Heart left ventricle (tissue), 16 donors: ENCODE data around the gene URGCP. TPM values are rescaled to one million over a fixed set of nuclear protein-coding genes. Genes with fewer than 3 reads are reported as not detected.

ENCODE experiments used
- ATAC-seq, 4 donors: fragments of 200-7000 bp; cut with Tn5 transposase; one replicate each; pipeline ENCODE4 v1.9.1; 2020 to 2022; ENCODE audit warnings: moderate library complexity in 4 of 4, mild to moderate bottlenecking in 3 of 4, moderate number of reproducible peaks in 1 of 4
- DNase-seq, 5 donors: peaks; one replicate each; pipeline ENCODE4 v3.0.0-alpha.2; 2020
- H3K27ac ChIP-seq, 12 donors: fragments of 200-600 bp; sonication (generic) in 4 of 12; one replicate each; pipeline versions ENCODE4 v1.5.0 to v1.8.0; 2016 to 2022; ENCODE audit warnings: mild to moderate bottlenecking in 2 of 12
- H3K27me3 ChIP-seq, 9 donors: fragments of 200-600 bp; sonication (generic) in 2 of 9; one replicate each; pipeline versions ENCODE4 v1.5.1 to v1.8.0; 2016 to 2022; ENCODE audit warnings: mild to moderate bottlenecking in 3 of 9
- H3K36me3 ChIP-seq, 9 donors: fragments of 200-600 bp; sonication (generic) in 2 of 9; one replicate each; pipeline versions ENCODE4 v1.5.0 to v1.8.0; 2018 to 2022; ENCODE audit warnings: mild to moderate bottlenecking in 2 of 9
- H3K4me1 ChIP-seq, 12 donors: fragments of 200-600 bp; sonication (generic) in 4 of 12; one replicate each; pipeline versions ENCODE4 v1.5.0 to v1.8.0; 2016 to 2022; ENCODE audit warnings: mild to moderate bottlenecking in 3 of 12
- H3K4me3 ChIP-seq, 12 donors: fragments of 200-600 bp; sonication (generic) in 4 of 12; one replicate each; pipeline versions ENCODE4 v1.5.0 to v1.8.0; 2017 to 2022; ENCODE audit warnings: mild to moderate bottlenecking in 9 of 12, moderate library complexity in 4 of 12
- H3K9me3 ChIP-seq, 12 donors: fragments of 200-600 bp; sonication (generic) in 4 of 12; one replicate each; pipeline versions ENCODE4 v1.5.0 to v1.8.0; 2016 to 2022; ENCODE audit warnings: mild to moderate bottlenecking in 1 of 12
- POLR2A ChIP-seq, 2 donors: fragments of 450-650 bp; IDR thresholded peaks; one replicate each; pipeline ENCODE4 v1.6.1; 2017; ENCODE audit warnings: antibody characterized with exemption in 2 of 2, mild to moderate bottlenecking in 2 of 2, moderate library complexity in 2 of 2
- WGBS, 4 donors: extraction: QIAGEN DNeasy Blood & Tissue Kit in 2 of 4; methylation state at CpG; one replicate each; pipeline versions ENCODE4 v1.1.5 to v1.1.7; 2013 to 2018; 5-methylcytosine and 5-hydroxymethylcytosine counted together
- intact Hi-C, 10 donors: fragments of 100-400 bp; cut with DNase I; formaldehyde crosslinking; loops; one replicate each; pipeline versions ENCODE4 v1.11.1 to v1.14.2; 2022
- polyA plus RNA-seq, 2 donors: library from polyadenylated mRNA; stranded (reverse); fragments of 200-250 nt; gene quantifications; one replicate each; pipeline ENCODE4 v1.2.3, GENCODE V29; 2013
- total RNA-seq, 9 donors: library from RNA; depleted of rRNA in 2 of 9; stranded (reverse); fragments of >200 nt in 2 of 9; fragmentation: NEBNext Ultra II Directional in 3 of 9; extraction: Animal tissue kit (Norgen Biotek cat#: 25700) in 3 of 9; gene quantifications; one replicate each; pipeline versions ENCODE4 v1.1.0 to v1.2.4, GENCODE V29; 2016 to 2023
- TF ChIP-seq, protein P1 (sequence below), 12 donors: fragments of 200-600 bp; sonication (generic) in 4 of 12; IDR thresholded peaks; one replicate each; pipeline versions ENCODE4 v1.5.0 to v1.8.0; 2018 to 2022; ENCODE audit warnings: antibody characterized with exemption in 12 of 12, mild to moderate bottlenecking in 5 of 12
- donor health status: ischemic (EF 13 %, LVEDD 7.1; RV severe dilation, severe dysfunction).
- donor health status: healthy with polysubstance abuse.
- donor health status: DM: no; HTN: yes; CAD: no.
- donor health status: DM: no; HTN: no; CAD: no.
- donor health status: ischemic (EF 25% LVEDD 6.9; RV normal size, moderate dysfunction).
- donor health status: ischemic (EF 25% LVEDD 5.7; RV mildly dilated, moderate dysfunction).
- donor health status: healthy.
- donor health status: DM: yes; HTN: yes; CAD: no.
- donor health status: ischemic (EF 35%, LVEDD 5.7; RV mildly dilated, moderate dysfunction).
- donor health status: nonischemic (EF 11% LVEDD 7.7; RV severe dilation, severe dysfunction).
- donor health status: DM: yes; HTN: yes; CAD: no.
- donor health status: PGD.
- donor health status: ischemic (EF 29% LVEDD 5.4; RV normal size, mild dysfunction).
- donor health status: nonischemic (EF 23%, LVEDD 6.1; RV moderate dilation, normal function).

URGCP gene
- total and polyA plus RNA-seq, 11 donors = 23.6 to 43.7 (median 37.6) TPM

DNA sequence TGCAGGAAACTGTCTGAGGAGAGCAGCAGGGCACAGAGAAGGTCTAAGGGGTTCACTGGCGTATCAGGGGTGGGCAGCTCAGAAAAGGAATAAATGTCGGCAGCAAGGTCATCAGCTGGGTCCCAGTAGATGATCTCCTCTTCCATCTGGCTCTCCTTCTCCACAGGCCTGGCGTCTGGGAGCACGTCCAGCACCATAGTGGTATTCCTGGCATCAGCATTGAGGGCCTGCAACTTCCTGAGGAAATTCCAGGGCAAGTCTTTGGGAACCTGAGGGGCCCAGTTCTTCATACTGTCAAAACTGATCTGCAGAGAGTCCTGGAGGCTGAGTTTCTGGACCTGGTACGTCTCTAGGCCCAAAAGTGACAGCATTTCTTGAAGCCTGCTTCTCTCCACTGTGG, 27.5 kb downstream of the URGCP start:
- TF ChIP-seq, protein P1, sequence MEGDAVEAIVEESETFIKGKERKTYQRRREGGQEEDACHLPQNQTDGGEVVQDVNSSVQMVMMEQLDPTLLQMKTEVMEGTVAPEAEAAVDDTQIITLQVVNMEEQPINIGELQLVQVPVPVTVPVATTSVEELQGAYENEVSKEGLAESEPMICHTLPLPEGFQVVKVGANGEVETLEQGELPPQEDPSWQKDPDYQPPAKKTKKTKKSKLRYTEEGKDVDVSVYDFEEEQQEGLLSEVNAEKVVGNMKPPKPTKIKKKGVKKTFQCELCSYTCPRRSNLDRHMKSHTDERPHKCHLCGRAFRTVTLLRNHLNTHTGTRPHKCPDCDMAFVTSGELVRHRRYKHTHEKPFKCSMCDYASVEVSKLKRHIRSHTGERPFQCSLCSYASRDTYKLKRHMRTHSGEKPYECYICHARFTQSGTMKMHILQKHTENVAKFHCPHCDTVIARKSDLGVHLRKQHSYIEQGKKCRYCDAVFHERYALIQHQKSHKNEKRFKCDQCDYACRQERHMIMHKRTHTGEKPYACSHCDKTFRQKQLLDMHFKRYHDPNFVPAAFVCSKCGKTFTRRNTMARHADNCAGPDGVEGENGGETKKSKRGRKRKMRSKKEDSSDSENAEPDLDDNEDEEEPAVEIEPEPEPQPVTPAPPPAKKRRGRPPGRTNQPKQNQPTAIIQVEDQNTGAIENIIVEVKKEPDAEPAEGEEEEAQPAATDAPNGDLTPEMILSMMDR (IDR thresholded peaks at IDR 0.05) = no peak
- TF ChIP-seq POLR2A (IDR thresholded peaks at IDR 0.05) = no peak

DNA sequence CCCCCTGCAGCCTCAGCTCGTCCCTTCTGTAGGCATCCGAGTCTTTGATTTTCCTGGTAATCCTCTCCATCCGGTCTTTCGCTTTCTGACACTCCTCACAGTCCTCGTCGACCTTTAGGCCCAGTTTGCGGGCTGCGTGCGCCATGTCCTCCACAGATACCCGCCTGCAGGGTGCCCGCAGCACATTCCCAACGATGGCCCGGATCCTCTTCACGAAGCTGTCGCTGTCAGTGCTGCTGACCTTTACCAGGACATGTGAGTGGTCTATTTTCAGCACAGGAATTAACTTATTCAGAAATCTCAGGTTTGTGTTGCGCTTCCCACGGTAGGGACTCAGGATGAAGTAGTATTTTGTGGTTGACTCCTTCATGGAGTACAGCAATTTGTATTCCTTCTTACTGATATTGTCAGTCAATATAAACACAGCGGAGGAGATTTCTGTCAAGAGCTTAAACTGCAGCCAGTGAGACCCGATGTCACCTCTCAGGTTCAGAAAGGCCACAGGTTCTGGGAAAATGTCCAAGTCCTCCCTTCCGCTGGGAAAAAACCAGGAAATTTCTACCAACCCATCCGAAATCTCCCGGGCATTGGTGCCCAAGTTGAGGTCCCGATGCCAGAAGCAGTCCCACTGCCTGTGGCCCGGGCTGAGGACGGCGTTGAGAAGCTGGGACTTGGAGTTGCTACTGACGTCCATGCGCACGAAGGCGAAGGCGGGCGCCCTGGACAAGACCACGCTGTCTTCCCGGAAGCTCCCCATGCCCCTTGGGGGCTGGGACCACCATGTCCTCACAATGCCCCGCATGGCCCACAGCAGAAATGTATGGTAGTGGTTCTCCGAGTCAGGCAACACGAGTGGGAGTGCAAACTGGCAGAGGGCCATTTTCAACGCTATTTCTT, 28.2 kb downstream of the URGCP start:
- WGBS, 4 donors = 76 to 83% (median 76%) methylated on average over 38 of the region's 38 CpGs
- intact Hi-C loops = no loop called here
- ATAC-seq = peak in 3 of 4 donors; percentile 13 to 49 (median 34)

More for the DNA sequence above, 27.5 kb downstream of the URGCP start:
- Histone ChIP-seq H3K4me1 (peaks cover 0 to 29% (median 16%) of the 10 kb centered on the region in 12 donors), H3K9me3 (no peaks in the 10 kb centered on the region), H3K4me3 (no peak overlapping the region), H3K27me3 (no peaks in the 10 kb centered on the region), H3K36me3 (peaks cover 5 to 94% (median 79%) of the 10 kb centered on the region in 9 donors), H3K27ac (peak overlapping the region in 9 of 12 donors; percentile 4 to 58 (median 41))
- intact Hi-C loops = no loop called here
- WGBS, 4 donors = 34 to 56% (median 46%) methylated on average over 5 of the region's 5 CpGs
- no peak for DNase-seq
- ATAC-seq = peak in 3 of 4 donors; percentile 37 to 38 (median 37)

DNA sequence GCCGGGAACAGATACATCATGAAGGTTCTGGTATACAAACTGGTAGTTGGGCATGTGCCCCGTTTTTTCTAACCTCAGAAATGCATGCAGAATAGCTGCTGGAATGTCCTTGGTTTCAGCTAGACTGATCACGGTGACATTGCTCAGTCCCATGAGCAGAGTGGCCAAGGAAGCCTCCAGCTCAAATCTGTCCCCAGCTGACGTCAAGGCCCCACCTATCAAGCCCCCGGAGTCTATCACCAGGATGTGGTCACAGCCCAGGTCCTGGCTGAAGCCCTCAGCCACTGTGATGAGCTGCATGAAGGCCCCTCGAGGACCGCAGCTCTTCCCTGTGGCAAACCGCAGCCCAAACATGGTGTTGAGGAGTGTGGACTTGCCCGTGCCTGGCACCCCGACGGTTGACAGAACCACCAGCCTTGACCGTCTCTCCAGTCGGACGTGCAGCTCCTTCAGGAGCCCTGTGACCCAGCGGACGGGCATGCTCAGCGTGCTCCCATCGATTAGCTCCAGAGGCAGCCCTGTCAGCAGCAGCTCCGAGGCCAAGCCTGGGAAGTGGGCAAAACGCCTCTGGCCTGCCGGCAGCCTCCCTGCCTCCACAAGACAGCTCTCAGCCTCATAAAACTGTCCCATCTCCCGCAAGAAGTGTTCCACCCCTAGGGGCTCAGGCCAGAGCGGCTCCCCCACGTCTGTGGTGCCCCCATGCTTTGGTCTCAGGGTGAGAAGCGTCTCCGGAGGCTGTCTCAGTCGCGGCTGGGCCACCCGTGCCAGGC, 29.2 kb downstream of the URGCP start:
- Histone ChIP-seq H3K9me3 (no peaks in the 10 kb centered on the region), H3K27ac (peak overlapping the region in 7 of 12 donors; percentile 15 to 47 (median 38)), H3K27me3 (no peaks in the 10 kb centered on the region), H3K4me3 (no peak overlapping the region), H3K4me1 (peaks cover 0 to 44% (median 29%) of the 10 kb centered on the region in 12 donors), H3K36me3 (peaks cover 5 to 78% (median 69%) of the 10 kb centered on the region in 9 donors)
- DNase-seq (no peak), ATAC-seq (no peak)
- WGBS, 4 donors = 90 to 97% (median 93%) methylated on average over 16 to 29 of the region's 29 CpGs
- TF ChIP-seq POLR2A (IDR thresholded peaks at IDR 0.05) = no peak
- TF ChIP-seq, protein P1 (IDR thresholded peaks at IDR 0.05) = no peak
- intact Hi-C loops = no loop called here

More for the DNA sequence above, 28.2 kb downstream of the URGCP start:
- Histone ChIP-seq H3K36me3 (peaks cover 5 to 87% (median 75%) of the 10 kb centered on the region in 9 donors), H3K4me1 (peaks cover 0 to 34% (median 20%) of the 10 kb centered on the region in 12 donors), H3K4me3 (no peak overlapping the region), H3K9me3 (no peaks in the 10 kb centered on the region), H3K27ac (peak overlapping the region in 10 of 12 donors; percentile 4 to 58 (median 40)), H3K27me3 (no peaks in the 10 kb centered on the region)
- TF ChIP-seq, protein P1 (IDR thresholded peaks at IDR 0.05) = no peak
- no peak for TF ChIP-seq POLR2A (IDR thresholded peaks at IDR 0.05)
- DNase-seq = peak in 1 of 5 donors; percentile 29
